NB4 (cell line): ENCODE data around the gene RASA3.

Experiments used
- CTCF ChIP-seq: IDR thresholded peaks from one replicate; pipeline ENCODE4 v1.5.1; 2012; ENCODE audit warnings: low read depth, low read length
- MYC ChIP-seq: IDR thresholded peaks from 2 replicates; pipeline ENCODE4 v1.6.1; 2011; ENCODE audit warnings: low read depth, low read length
- POLR2A ChIP-seq: IDR thresholded peaks from 2 replicates; pipeline ENCODE4 v1.6.1; 2011; ENCODE audit warnings: mild to moderate bottlenecking; ENCODE audit not compliant: insufficient read length; ENCODE audit errors: extremely low read depth
- TF ChIP-seq, protein P1 (sequence below): IDR thresholded peaks from 2 replicates; pipeline ENCODE4 v1.6.1; 2011; ENCODE audit warnings: low read depth, low read length

DNA sequence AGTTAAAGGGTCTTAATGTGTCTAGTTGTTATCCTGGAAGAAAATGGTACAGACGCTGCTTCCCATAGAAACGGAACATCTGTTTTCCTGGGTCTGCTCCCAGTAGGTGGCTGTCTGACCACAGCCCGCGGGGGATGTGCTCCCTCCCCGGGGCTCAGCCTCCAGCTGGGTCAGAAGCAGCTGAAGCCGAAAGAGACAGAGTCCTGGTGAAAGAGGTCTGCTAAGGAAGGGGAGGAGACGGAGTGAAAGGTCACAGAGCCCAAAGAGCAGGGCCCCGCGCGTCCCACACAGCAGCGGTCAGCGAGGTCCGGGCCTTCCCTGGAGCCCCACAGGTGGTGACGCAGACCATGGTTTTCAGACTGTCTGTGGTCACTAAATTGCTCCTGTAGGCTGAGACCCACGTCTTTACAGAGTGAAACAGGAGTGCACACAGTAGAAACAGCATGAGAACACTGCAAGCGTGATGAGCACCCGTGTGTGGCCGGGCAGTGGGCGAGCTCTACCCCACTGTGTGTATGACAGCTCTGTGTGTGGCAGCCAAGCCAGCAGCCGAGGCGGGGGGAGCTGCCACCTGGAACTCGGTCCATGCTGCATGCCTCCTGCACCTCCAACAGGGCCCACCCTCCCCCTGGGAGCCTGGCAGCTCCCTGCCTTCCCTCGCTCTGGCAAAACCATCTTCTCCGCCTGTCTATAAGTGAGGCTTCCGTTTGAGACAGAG, 106.5 kb downstream of the RASA3 start:
- TF ChIP-seq CTCF, result no peak
- TF ChIP-seq POLR2A, result no peak
- TF ChIP-seq, protein P1, sequence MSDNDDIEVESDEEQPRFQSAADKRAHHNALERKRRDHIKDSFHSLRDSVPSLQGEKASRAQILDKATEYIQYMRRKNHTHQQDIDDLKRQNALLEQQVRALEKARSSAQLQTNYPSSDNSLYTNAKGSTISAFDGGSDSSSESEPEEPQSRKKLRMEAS, result no peak
- TF ChIP-seq MYC, result no peak
